HG03095 (cell line): ENCODE results near the gene ERFL.
"Not testable (repeated sequence)": the region's sequence is repeated elsewhere in the genome, so short reads cannot be mapped to it uniquely, and the experiment has no call there.

Source experiments
- ATAC-seq: cut with Tn5 transposase; IDR thresholded peaks from one replicate; pipeline ENCODE4 v1.9.1; 2021; ENCODE audit warnings: moderate library complexity; ENCODE audit not compliant: unreplicated experiment

ERFL gene

GRCh38 chr19:41944336-41944735 is 16.1 kb upstream of the ERFL start:
- no peak for ATAC-seq

- no peak for ATAC-seq
Observed at GRCh38 chr19:41941410-41942202, 13.4 kb upstream of the ERFL start.

GRCh38 chr19:41940731-41941409 is 12.6 kb upstream of the ERFL start:
- no peak for ATAC-seq

GRCh38 chr19:41939861-41940730 is 11.8 kb upstream of the ERFL start:
- no peak for ATAC-seq

GRCh38 chr19:41939209-41939608 is 11.0 kb upstream of the ERFL start:
- ATAC-seq, result not testable (repeated sequence)

- ATAC-seq, result no peak
Observed at GRCh38 chr19:41937525-41938468, 9.5 kb upstream of the ERFL start.

GRCh38 chr19:41936961-41937360 is 8.7 kb upstream of the ERFL start:
- no peak for ATAC-seq

- no peak for ATAC-seq
Observed at GRCh38 chr19:41936416-41936850, 8.2 kb upstream of the ERFL start.

- no peak for ATAC-seq
Observed at GRCh38 chr19:41935760-41936415, 7.6 kb upstream of the ERFL start.

GRCh38 chr19:41934849-41935374 is 6.7 kb upstream of the ERFL start:
- ATAC-seq, result no peak

- ATAC-seq, result no peak
Observed at GRCh38 chr19:41933693-41934426, 5.6 kb upstream of the ERFL start.

- ATAC-seq, result no peak
Observed at GRCh38 chr19:41932720-41933332, 4.6 kb upstream of the ERFL start.

GRCh38 chr19:41932259-41932719 is 4.0 kb upstream of the ERFL start:
- no peak for ATAC-seq

- ATAC-seq, result no peak
Observed at GRCh38 chr19:41930926-41931592, 2.8 kb upstream of the ERFL start.

GRCh38 chr19:41930322-41930722 is 2.1 kb upstream of the ERFL start:
- ATAC-seq, result no peak

GRCh38 chr19:41929536-41930071 is 1.4 kb upstream of the ERFL start:
- no peak for ATAC-seq

- no peak for ATAC-seq
Observed at GRCh38 chr19:41928754-41929535, 696 bp upstream of the ERFL start.
